NOMO-1 (cell line): ENCODE data around the gene GSTP1.
"Not testable (repeated sequence)": the region's sequence is repeated elsewhere in the genome, so short reads cannot be mapped to it uniquely, and the experiment has no call there.

Experiments used
- DNase-seq, 2 experiments: peaks; one replicate each; lab custom pipeline; 2025; ENCODE audit not compliant: unreplicated experiment in 2 of 2; lab: John Stamatoyannopoulos, UW

The GSTP1 gene

DNA sequence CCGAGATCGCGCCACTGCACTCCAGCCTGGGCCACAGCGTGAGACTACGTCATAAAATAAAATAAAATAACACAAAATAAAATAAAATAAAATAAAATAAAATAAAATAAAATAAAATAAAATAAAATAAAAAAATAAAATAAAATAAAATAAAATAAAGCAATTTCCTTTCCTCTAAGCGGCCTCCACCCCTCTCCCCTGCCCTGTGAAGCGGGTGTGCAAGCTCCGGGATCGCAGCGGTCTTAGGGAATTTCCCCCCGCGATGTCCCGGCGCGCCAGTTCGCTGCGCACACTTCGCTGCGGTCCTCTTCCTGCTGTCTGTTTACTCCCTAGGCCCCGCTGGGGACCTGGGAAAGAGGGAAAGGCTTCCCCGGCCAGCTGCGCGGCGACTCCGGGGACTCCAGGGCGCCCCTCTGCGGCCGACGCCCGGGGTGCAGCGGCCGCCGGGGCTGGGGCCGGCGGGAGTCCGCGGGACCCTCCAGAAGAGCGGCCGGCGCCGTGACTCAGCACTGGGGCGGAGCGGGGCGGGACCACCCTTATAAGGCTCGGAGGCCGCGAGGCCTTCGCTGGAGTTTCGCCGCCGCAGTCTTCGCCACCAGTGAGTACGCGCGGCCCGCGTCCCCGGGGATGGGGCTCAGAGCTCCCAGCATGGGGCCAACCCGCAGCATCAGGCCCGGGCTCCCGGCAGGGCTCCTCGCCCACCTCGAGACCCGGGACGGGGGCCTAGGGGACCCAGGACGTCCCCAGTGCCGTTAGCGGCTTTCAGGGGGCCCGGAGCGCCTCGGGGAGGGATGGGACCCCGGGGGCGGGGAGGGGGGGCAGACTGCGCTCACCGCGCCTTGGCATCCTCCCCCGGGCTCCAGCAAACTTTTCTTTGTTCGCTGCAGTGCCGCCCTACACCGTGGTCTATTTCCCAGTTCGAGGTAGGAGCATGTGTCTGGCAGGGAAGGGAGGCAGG is at the start of gene GSTP1:
GSTP1 (plus strand) TSS at position 566 of the 958 bp plus-strand sequence; CDS start at position 598, 32 bp downstream.
- peak; percentile 85 to 93 for DNase-seq

DNA sequence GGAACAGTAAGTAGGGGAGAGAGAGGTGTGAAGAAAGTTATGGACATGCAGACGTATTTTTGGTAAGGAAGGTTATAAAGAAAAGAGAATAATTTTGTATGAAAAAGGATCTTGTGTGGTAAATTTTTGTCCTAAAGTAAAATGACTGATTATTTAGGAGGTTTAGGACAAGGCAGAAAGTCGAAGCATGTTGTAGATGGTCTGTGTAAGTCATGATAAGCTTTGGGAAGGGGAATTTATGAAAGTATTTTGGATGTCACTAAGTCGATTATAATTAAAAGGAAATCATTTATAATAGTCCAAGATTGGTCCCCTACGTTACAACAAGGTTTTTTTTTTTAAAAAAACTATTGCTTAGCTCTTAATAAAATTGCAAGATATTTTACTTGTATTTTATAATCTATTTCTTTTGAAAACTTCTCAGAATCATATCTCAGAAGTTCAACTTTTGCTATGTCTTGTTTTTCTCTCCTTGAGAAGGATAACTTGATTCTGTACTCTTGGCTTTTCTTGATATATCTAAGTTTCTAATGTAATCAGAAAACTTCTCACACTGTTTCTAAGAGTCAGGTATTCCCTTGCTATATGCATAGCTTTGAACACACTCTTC is 49.4 kb upstream of the GSTP1 start:
- no peak for DNase-seq

DNA sequence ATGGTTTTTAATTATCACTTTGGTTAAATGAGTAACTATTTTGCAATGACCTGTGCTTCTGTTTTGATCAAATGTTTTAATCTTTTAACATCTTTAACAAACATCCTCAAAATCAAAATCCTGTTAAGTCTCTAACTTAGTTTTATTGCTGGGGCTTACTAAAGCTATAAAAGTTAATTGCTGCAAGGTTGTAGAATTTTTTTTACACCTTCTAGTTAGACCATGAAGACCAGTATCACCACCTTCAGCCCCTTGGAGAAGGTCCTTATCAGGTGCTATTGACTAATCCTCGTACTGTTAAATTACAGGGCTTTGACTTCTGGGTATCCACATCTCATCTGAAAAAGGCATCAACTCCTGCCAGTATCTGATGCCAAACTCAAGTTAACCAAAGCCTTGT is 48.1 kb upstream of the GSTP1 start:
- no peak for DNase-seq

DNA sequence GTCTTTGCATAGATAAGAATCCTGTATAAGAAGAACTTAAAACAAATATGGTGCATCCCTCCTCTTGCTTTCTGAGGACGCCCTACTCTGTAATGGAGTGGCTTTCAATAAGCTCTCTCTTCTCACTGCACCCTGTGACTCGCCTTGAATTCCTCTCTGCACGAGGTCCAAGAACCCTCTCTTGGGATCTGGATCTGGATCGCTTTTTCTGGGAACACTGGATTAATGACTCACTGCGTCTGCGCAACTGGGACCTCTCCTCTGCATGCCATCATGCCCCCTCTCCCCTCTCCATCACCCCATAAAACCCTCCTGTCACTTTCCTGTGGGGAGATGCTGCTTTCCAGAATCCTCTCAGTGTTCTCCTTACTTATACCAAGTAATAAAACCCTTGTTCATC is 45.3 kb upstream of the GSTP1 start:
- DNase-seq: no peak

DNA sequence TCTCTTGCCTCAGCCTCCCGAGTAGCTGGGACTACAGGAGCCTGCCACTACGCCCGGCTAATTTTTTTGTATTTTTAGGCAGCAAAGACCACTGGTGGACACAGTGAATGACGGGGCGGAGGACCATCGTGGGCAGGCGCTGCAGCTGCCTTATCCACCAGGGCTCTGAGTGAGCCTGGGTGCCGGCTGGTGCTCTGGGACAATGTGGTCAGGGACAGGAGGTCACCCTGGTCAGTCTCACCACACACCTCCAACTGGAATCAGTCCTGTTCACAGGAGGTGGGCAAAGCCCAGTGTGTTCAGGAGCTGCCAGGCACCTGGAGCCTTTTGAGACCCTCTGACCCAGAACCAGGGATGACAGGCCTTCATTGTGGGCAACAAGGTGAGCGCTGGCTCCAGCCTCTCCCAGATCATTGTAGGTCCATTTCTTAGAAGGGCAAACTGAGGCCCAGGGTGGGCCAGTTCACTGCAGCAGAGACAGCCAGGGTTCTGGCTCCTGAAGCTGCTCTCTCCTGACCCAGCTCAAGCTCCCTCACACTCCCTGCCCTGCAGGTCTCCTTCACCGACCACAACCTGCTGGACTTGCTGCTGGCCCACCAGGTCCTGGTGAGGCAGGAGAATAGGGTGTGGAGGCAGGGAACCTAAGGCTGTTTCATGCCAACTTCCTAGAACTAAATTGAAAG is 44.6 kb upstream of the GSTP1 start:
- DNase-seq: no peak

DNA sequence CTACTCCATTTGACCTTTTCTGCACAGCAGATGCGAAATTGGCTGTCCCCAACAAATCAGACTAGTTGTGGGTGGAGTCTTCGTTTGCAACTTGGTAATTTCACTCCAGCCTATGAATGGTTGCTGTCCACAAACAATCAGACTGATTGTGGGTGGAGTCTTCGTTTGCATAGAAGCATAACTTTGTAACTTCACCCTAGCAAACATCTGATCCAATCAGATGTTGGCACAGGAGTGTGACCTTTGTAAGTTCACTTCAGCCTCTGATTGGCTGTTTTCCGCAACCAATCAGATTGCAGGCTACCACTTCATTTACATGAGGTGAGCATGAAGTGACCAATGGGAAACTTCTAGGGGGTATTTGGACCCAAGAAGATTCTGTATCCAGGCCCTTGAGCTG is 44.1 kb upstream of the GSTP1 start:
- no peak for DNase-seq

DNA sequence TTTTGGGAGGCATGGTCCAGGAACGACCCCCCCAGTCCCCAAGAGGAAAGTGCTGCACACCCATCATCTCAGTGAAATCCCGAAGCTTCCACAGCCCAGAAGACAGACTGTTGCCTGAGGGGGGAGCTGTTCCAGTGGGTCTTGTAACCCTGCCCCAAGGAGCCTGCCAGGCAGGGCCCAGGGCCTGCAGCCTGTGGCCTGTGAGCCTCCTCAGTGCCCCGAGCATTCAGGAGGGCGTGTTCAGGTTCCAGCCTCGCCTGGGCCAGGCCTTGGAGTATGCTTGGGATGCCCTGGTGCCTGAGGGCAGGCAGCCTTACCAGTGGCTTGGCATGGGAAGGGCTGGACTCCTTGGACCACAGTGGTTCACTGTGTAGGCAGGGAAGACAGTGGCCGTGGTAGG is 42.4 kb upstream of the GSTP1 start:
- no peak for DNase-seq

DNA sequence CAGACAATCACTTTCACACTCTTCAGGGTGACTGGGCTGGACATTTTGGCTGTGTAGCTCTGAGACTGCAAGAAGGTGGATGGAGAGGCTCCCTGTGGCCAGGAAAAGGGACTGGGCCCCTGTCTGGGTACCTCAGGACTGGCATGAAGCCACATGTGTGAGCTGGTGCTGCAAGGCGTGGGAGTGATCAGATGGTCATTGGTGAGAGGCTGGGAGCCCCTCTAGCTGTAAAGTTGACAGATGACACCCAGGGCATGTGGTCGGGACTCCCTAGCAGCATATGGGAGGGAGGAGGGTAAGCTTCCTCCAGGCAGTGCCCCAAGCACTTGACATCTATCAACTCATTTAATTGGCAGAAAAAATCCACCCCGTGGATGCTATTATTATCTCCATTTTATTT is 41.4 kb upstream of the GSTP1 start:
- no peak for DNase-seq

DNA sequence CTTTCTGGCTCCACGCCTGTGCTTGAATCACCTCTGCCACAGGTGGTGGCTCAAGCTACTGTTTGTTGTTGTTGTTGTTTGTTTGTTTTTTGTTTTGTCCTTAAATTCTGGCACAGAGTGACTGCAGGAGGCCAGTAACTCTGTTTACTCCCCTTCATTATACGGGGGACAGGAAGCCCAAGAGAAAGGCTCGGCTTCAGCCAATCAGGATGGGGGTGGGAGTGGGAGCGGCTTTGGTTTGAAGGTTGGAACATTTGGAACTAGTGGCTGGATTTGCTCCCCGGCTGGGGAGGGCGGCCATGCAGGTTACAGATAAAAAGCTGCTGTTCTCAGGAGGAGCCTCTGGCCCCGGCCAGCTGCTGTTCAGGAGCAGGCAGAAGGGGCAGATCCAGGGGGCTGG is 40.6 kb upstream of the GSTP1 start:
- no peak for DNase-seq

DNA sequence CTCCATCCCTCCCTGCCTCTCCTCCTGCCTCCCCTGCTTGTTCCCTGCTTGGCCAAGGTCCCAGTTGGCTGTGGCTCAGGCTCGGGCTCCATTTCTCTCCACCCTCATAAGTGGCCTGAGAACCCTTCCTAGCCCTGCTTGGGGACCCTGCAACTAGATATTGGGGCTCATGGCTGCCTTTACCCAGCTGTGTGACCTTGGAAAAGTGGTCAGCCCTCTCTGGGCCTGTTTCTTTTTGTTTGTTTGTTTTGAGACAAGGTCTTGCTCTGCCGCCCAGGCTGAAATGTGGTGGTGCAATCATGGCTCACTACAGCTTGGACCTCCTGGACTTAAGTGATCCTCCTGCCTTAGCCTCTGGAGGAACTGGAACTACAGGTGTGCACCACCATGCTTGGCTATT is 40.0 kb upstream of the GSTP1 start:
- DNase-seq: no peak

DNA sequence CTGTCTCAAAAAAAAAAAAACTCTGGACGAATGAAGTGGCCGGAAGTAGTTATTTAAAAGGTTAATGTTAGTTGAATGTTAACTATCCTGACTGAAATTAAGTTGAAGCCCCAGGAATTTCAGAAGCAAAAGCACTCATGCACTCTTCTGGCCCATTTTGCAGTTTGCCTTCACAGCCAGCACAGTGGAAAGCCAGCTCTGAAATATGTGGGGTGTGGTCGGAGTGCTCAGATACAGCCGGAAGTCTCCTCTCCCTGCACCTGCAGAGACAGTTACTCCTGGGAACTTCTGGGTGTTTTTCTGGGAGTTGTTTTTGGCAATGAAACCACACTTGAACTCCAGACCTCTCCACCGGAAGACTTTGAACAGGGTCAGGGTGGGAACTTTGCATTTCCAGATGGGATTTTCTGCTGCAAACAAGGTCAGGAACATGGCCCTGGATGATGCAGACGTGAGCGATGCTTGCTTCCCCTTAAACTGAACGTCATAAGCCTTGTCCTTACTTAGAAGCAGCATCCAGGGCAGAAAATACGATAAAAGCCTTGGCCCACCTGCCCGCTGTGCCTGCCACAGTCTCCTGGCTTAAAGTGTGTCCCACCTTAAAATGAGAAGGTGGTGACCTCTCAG is 38.9 kb upstream of the GSTP1 start:
- no peak for DNase-seq

DNA sequence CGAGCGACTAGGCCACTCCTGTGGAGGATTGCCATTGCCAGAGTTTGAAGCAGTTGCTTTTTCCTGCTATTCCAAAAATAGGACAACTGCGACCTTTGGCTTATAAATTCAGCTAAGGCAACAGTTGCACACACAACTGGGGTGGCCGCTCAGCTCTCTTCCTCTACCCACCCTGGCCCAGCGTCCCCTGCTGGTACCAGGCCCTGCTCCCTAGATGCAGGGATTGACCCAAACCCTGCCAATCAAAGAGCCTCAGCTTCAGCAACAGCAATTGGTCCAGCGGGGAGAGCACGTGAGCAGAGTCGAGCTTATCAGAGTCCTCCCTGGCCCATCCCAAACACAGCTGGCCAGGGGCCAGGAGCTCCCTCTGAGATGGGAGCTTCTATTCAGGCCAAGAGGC is 38.3 kb upstream of the GSTP1 start:
- no peak for DNase-seq

DNA sequence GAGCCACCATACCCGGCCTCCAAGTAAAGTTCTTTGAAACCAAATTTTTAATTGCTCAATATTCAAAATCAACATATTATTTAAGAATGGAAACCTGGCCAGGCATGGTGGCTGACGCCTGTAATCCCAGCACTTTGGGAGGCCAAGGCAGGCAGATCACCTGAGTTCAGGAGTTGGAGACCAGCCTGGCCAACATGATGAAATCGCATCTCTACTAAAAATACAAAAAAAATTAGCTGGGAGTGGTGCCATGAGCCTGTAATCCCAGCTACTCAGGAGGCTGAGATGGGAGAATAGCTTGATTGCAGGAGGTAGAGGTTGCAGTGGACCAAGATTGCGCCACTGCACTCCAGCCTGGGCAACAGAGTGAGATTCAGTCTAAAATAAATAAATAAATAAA is 35.5 kb upstream of the GSTP1 start:
- DNase-seq: not testable (repeated sequence)

DNA sequence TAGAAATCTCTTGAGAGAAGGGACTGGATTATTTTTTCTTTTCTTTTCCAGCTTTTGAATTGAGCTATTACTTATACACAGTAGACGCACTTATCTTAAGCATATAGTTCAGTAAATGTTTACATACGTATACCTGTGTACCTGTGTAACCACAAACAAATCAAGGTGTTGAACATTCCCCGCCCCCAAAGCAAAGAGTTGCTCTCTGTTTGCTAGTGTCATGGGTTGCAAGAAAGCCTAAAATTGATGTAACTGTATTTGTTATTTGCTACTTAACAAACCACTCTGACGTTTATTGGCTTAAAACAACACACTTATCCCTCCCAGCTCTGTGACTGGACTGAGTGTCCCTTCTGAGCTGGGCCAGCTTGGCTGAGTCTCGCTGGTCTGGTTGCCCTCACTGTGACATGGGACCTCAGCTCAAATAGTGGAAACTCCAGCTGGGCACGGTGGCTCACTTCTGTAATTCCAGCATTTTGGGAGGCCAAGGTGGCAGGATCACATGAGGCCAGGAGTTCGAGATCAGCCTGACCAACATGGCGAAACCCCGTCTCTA is 35.0 kb upstream of the GSTP1 start:
- DNase-seq: no peak

DNA sequence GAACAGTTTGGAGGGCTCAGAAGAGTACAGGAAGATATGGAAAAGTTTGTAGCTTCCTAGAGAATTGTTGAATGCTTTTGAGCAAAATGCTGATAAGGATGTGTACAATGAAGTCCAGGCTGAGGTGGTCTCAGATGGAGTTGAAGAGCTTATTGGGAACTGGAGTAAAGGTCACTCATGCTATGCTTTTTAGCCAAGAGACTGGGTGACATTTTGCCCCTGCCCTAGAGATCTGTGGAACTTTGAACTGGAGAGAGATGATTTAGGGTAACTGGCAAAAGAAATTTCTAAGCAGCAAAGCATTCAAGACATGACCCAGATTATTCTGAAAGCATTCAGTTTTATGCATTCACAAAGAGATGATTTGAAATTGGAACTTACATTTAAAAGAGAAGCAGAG is 32.5 kb upstream of the GSTP1 start:
- DNase-seq: no peak

DNA sequence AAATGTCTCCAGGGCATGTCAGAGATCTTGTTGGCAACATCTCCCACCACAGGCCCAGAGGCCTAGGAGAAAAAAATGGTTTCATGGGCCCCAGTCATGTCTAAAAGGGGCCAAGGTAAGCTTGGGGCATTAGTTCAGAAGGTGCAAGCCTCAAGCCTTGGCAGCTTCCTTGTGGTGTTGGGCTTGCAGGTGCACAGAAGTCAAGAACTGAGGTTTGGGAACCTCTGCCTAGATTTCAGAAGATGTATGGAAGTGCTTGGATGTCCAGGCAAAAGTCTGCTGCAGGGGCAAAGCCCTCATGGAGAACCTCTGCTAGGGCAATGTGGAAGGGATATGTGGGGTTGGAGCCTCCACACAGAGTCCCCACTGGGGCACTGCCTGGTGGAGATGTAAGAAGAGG is 31.9 kb upstream of the GSTP1 start:
- not testable (repeated sequence) for DNase-seq

DNA sequence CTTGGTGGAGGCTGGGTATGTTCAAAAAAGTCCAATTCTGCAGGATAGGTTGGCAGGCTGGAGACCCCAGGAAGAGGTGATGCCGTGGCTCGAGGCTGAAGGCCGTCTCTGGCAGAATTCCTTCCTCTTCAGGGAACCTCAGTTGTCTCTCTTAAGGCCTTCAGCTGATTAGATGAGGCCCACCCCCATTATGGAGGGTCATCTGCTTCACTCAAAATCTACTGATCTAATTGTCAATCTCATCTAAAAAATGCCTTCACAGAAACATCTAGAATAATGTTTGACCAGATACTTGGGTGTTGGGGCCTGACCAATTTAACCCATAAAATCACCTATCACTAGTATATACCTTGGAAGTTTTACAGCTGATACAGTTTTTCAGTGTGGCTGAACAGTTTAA is 27.4 kb upstream of the GSTP1 start:
- DNase-seq: no peak

DNA sequence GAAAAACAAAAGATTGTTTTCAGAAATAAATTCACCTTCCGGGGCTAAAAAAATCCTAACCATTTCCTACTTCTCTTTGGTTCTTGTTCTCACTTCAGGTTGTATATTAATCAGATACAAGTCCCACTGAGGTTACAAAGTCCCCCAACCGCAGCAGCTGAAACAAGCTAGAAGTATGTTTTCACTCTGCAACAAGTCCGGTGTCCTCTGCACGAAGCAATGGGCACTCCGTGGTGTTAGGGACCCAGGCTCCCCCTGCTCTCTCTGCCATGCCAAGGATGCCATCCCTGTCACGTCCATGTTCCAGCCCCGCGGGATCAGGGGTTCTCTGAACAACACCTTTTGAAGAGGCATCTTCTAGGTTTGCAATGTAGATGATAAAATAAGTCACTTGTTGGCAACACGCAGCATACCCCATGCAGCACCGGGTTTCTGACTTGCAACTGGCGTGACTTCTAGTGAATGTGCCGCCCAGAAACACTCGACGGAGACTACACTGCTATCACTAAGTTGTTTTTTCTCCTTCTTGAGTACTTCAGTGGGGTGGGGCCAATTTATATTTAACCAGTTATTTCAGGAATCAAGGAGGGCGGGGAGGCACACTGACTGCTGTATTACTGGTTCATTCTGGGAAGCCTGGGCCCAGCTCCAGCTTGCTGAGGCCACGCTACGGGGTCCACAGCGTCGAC is 25.4 kb upstream of the GSTP1 start:
- no peak for DNase-seq

DNA sequence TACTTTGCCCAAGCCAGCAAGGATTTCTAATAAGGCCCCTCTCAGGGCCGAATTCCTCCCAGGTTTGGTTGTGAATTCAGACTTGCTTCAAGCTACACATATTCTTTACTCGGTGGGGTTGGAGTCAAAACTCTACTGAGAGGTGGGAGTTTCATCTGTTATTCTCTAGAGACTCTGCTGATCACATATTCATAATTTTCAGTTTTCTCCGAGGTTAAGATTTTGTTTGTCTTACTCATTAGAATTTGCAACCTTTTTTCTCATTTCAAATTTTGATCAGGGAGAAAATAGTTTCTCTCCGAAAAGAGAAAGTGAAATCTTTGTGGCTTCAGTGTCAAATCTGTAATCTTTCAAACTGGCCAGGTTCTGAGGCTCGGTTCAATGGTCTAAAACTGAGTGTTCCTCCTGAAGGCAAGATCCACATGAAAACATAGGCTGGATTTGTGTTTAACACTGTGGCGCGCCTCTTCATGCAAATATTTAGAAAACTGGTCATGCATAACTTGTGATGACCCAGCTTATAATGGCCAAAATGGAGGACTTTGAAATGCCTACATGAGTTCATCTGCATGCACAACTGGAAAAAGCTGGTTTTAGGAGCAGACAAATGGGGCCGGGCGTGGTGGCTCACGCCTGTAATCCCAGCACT is 21.5 kb upstream of the GSTP1 start:
- DNase-seq: no peak
